ENCODE results near the gene LAMC2.

GRCh38 chr1:183150445-183150844, 35.6 kb upstream of the LAMC2 start:
- TF ChIP-seq POLR2A (IDR thresholded peaks at IDR 0.05) = no peak
- no peak for TF ChIP-seq CTCF (IDR thresholded peaks at IDR 0.05)
- no peak for TF ChIP-seq EP300 (IDR thresholded peaks at IDR 0.05)

Data from ovary (tissue), 3 donors.